ENCODE measurements around the gene PLA2G3. TPM values are rescaled to one million over a fixed set of nuclear protein-coding genes. Genes with fewer than 3 reads are reported as not detected.

Gene PLA2G3
- total and polyA plus RNA-seq, 2 of the 8 experiments (the other 6 are each of a cell fraction or from before 2014, with no cell fraction given): 18.1 to 25.9 TPM

DNA sequence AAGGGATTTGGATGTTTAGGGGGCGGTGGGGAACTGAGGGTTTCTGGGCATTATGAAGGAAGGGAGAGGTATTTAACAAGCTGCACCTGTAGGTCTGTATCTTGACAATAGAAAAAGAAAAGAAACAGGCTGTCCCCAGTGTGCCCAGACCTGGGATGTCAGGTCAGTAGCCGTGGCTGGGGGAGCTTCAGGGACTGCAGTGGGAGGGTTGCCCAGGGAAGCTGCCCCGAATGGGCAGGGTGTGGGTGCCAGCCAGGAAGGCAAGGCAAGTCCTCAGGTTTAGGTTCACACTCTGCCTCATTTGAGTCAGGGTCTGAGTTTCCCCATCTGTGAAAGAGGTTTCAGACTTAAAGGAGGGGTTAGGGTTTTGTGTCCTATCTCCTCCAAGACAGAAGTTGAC, 16.0 kb downstream of the PLA2G3 start:
- no peak for TF ChIP-seq CTBP2 (IDR thresholded peaks at IDR 0.05; ENCODE audit: borderline replicate concordance, insufficient read depth, insufficient read length, low read length)
- TF ChIP-seq EGR1 (IDR thresholded peaks at IDR 0.05; ENCODE audit: borderline replicate concordance, low read depth, low read length): no peak
- TF ChIP-seq, protein P1, sequence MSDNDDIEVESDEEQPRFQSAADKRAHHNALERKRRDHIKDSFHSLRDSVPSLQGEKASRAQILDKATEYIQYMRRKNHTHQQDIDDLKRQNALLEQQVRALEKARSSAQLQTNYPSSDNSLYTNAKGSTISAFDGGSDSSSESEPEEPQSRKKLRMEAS (IDR thresholded peaks at IDR 0.05): no peak
- TF ChIP-seq POLR2A (IDR thresholded peaks at IDR 0.05; ENCODE audit: control extremely low read depth in 1 of 2, low read depth in 2 of 2, low read length in 2 of 2): no peak
- no peak for TF ChIP-seq KDM4A (IDR thresholded peaks at IDR 0.05; ENCODE audit: low read depth, low read length, severe bottlenecking)
- TF ChIP-seq RAD21 (IDR thresholded peaks at IDR 0.05 in 1 of 2, conservative IDR thresholded peaks at IDR 0.05 in 1 of 2; ENCODE audit: low read depth in 2 of 2, low read length in 2 of 2): no peak
- no peak for TF ChIP-seq CEBPB (IDR thresholded peaks at IDR 0.05; ENCODE audit: low read depth, low read length)
- no peak for TF ChIP-seq SIRT6 (IDR thresholded peaks at IDR 0.05; ENCODE audit: low read length)
- no peak for TF ChIP-seq HDAC2 (IDR thresholded peaks at IDR 0.05; ENCODE audit: borderline replicate concordance in 1 of 2, low read depth in 2 of 2, low read length in 2 of 2)
- TF ChIP-seq BCL11A (IDR thresholded peaks at IDR 0.05; ENCODE audit: low read depth in 2 of 2, low read length in 2 of 2): no peak
- TF ChIP-seq JUN (IDR thresholded peaks at IDR 0.05; ENCODE audit: low read depth, low read length): no peak
- TF ChIP-seq CBX8 (IDR thresholded peaks at IDR 0.05; ENCODE audit: borderline replicate concordance, low read depth, low read length): no peak
- TF ChIP-seq GABPA (IDR thresholded peaks at IDR 0.05; ENCODE audit: borderline replicate concordance, insufficient read depth, low read length): no peak
- Histone ChIP-seq H3K4me3 (ENCODE audit: extremely low read depth in 1 of 4, insufficient read depth in 2 of 4, low read depth in 3 of 4, low read length in 4 of 4) (no peak overlapping the region), H3K27me3 (replicated peaks in 1 of 4; ENCODE audit: control insufficient read depth in 3 of 4, extremely low read depth in 1 of 4, insufficient read depth in 3 of 4, low read length in 3 of 4) (no peaks in the 10 kb centered on the region), H3K9me3 (ENCODE audit: insufficient read depth in 2 of 2, low read depth in 1 of 2, low read length in 1 of 2) (no peaks in the 10 kb centered on the region), H2BK12ac (ENCODE audit: low read depth, low read length) (0 out of 2 replicates have a peak overlapping the region, but pooled peaks have one; percentile 3), H3K27ac (ENCODE audit: low read depth, low read length) (no peak overlapping the region), H3K9ac (replicated peaks in 1 of 4; ENCODE audit: extremely low read depth in 1 of 4, low read depth in 3 of 4, low read length in 3 of 4) (no peak overlapping the region), H4K20me1 (replicated peaks in 1 of 2; ENCODE audit: control insufficient read depth in 1 of 2, insufficient read depth in 2 of 2, low read length in 2 of 2) (no peaks in the 10 kb centered on the region), H2AK5ac (ENCODE audit: low read depth, low read length) (no peak overlapping the region), H3K56ac (replicated peaks; ENCODE audit: insufficient read length, low read depth, low read length) (no peak overlapping the region), H3K23ac (ENCODE audit: insufficient read length) (no peak overlapping the region), H2BK20ac (ENCODE audit: low read length) (no peak overlapping the region), H3K4me1 (replicated peaks in 1 of 4; ENCODE audit: control insufficient read depth in 3 of 4, insufficient read depth in 4 of 4, low read length in 3 of 4) (peaks cover 0 to 29% (median 12%) of the 10 kb centered on the region in 4 experiments; a peak in 6 of 7 replicates), H2BK5ac (ENCODE audit: low read depth, low read length) (no peak overlapping the region), H3K14ac (ENCODE audit: insufficient read length) (no peak overlapping the region), H3K18ac (ENCODE audit: extremely low read depth, low read length) (no peak overlapping the region), H4K91ac (replicated peaks; ENCODE audit: insufficient read length, low read length) (no peak overlapping the region), H3K23me2 (ENCODE audit: low read depth, low read length) (no peaks in the 10 kb centered on the region; the same call in 1 of the 2 replicates), H2BK15ac (ENCODE audit: low read length) (peak overlapping the region; percentile 16; the same call in 1 of the 2 replicates), H2BK120ac (replicated peaks; ENCODE audit: low read depth, low read length) (no peak overlapping the region), H3K4me2 (ENCODE audit: insufficient read depth in 1 of 2, low read depth in 2 of 2, low read length in 2 of 2) (no peak overlapping the region), H3K79me1 (ENCODE audit: low read depth, low read length) (no peaks in the 10 kb centered on the region), H3K79me2 (ENCODE audit: control insufficient read depth in 1 of 2, insufficient read depth in 2 of 2, low read length in 2 of 2) (no peaks in the 10 kb centered on the region), H3K36me3 (ENCODE audit: control insufficient read depth in 2 of 4, insufficient read depth in 4 of 4, low read length in 3 of 4) (no peaks in the 10 kb centered on the region), H3K4ac (replicated peaks; ENCODE audit: insufficient read length, low read depth, low read length) (no peak overlapping the region), H2AFZ (ENCODE audit: low read length) (no peak overlapping the region), H4K8ac (ENCODE audit: extremely low read depth, insufficient read depth, low read length) (no peak overlapping the region; the same call in 1 of the 2 replicates), H4K5ac (ENCODE audit: insufficient read length, low read depth, low read length) (no peak overlapping the region)
- FAIRE-seq: no peak
- 90% methylated on average over 3 of the region's 3 CpGs; no CpG with 5 or more reads in 1 of the 2 experiments for WGBS, 2 experiments (ENCODE audit: extremely low coverage in 1 of 2, insufficient coverage in 1 of 2, insufficient read length in 1 of 2, insufficient replicate concordance in 2 of 2, low coverage in 1 of 2, low lambda C conversion rate in 2 of 2, missing lambda C conversion rate in 1 of 2)
- no peak for DNase-seq (ENCODE audit: low read depth in 1 of 2, low spot score in 2 of 2)
- ChIA-PET POLR2A (ENCODE audit: partially characterized antibody) (interaction anchor here (1.1 to 1.4 kb wide), 3 partner anchors 12 to 23 kb away, joined by 3 to 8 read pairs (median 4); partner anchors contain the start of gene PLA2G3), CTCF (ENCODE audit: partially characterized antibody) (interaction anchor here (0.6 to 1.6 kb wide), 8 partner anchors 14 to 147 kb away, joined by 3 to 8 read pairs (median 4); partner anchors contain the start of gene PLA2G3)

All from H1 (cell line).